Amniotic epithelial cell (primary cell): ENCODE results near the gene HES1.
"Not testable (repeated sequence)": the region's sequence is repeated elsewhere in the genome, so short reads cannot be mapped to it uniquely, and the experiment has no call there.

Experiments used
- DNase-seq: peaks from one replicate; pipeline ENCODE4 v3.0.0-alpha.2; 2010; ENCODE audit warnings: low read depth

Gene HES1

GRCh38 chr3:194141415-194142155, 5.6 kb downstream of the HES1 start:
- DNase-seq: peak; percentile 94

- DNase-seq: peak; percentile 77
Measured at GRCh38 chr3:194142156-194142910, 6.4 kb downstream of the HES1 start.

GRCh38 chr3:194145702-194146101, 9.8 kb downstream of the HES1 start:
- DNase-seq: no peak

GRCh38 chr3:194147679-194148078, 11.7 kb downstream of the HES1 start:
- no peak for DNase-seq

GRCh38 chr3:194148383-194148782, 12.4 kb downstream of the HES1 start:
- DNase-seq: no peak

- DNase-seq: no peak
Measured at GRCh38 chr3:194150252-194150934, 14.4 kb downstream of the HES1 start.

- DNase-seq: not testable (repeated sequence)
Measured at GRCh38 chr3:194150935-194151302, 15.0 kb downstream of the HES1 start.

GRCh38 chr3:194154346-194154745, 18.4 kb downstream of the HES1 start:
- DNase-seq: no peak

- DNase-seq: no peak
Measured at GRCh38 chr3:194156095-194156494, 20.1 kb downstream of the HES1 start.

- DNase-seq: no peak
Measured at GRCh38 chr3:194158942-194159439, 23.0 kb downstream of the HES1 start.

- DNase-seq: no peak
Measured at GRCh38 chr3:194160158-194160557, 24.2 kb downstream of the HES1 start.

- DNase-seq: peak; percentile 30
Measured at GRCh38 chr3:194161131-194162045, 25.4 kb downstream of the HES1 start.

- DNase-seq: no peak
Measured at GRCh38 chr3:194162070-194162678, 26.2 kb downstream of the HES1 start.

- no peak for DNase-seq
Measured at GRCh38 chr3:194162817-194163584, 27.1 kb downstream of the HES1 start.

- no peak for DNase-seq
Measured at GRCh38 chr3:194163697-194164096, 27.7 kb downstream of the HES1 start.

- no peak for DNase-seq
Measured at GRCh38 chr3:194164861-194165260, 28.9 kb downstream of the HES1 start.

- DNase-seq: no peak
Measured at GRCh38 chr3:194165271-194166018, 29.5 kb downstream of the HES1 start.

GRCh38 chr3:194166682-194167479, 30.9 kb downstream of the HES1 start:
- DNase-seq: peak; percentile 11
